GM18909 (cell line): ENCODE data around the gene TANC2.
"Not testable (repeated sequence)": the region's sequence is repeated elsewhere in the genome, so short reads cannot be mapped to it uniquely, and the experiment has no call there.

Experiments used
- ATAC-seq: cut with Tn5 transposase; IDR thresholded peaks from one replicate; pipeline ENCODE4 v1.9.1; 2021; ENCODE audit warnings: mild to moderate bottlenecking; ENCODE audit not compliant: unreplicated experiment, poor library complexity

The TANC2 gene

GRCh38 chr17:62955841-62956352, 10.1 kb upstream of the TANC2 start:
- ATAC-seq = no peak

GRCh38 chr17:62963296-62963695, 2.7 kb upstream of the TANC2 start:
- ATAC-seq = no peak

- no peak for ATAC-seq
Observed at GRCh38 chr17:62964506-62964905, 1.5 kb upstream of the TANC2 start.

- ATAC-seq = no peak
Observed at GRCh38 chr17:62965174-62965685, 805 bp upstream of the TANC2 start.

GRCh38 chr17:62966426-62967204, 580 bp downstream of the TANC2 start:
- ATAC-seq = no peak

GRCh38 chr17:62967205-62967529, 1.1 kb downstream of the TANC2 start:
- ATAC-seq = no peak

GRCh38 chr17:62968445-62968923, 2.4 kb downstream of the TANC2 start:
- ATAC-seq = peak; percentile 76

- ATAC-seq = no peak
Observed at GRCh38 chr17:62970610-62971009, 4.6 kb downstream of the TANC2 start.

GRCh38 chr17:62971853-62972252, 5.8 kb downstream of the TANC2 start:
- no peak for ATAC-seq

- ATAC-seq = no peak
Observed at GRCh38 chr17:62974788-62975187, 8.8 kb downstream of the TANC2 start.

GRCh38 chr17:62975206-62975605, 9.2 kb downstream of the TANC2 start:
- no peak for ATAC-seq

GRCh38 chr17:62976643-62977231, 10.7 kb downstream of the TANC2 start:
- ATAC-seq = not testable (repeated sequence)

- ATAC-seq = no peak
Observed at GRCh38 chr17:62980842-62981241, 14.8 kb downstream of the TANC2 start.

GRCh38 chr17:62981933-62982332, 15.9 kb downstream of the TANC2 start:
- ATAC-seq = no peak

- no peak for ATAC-seq
Observed at GRCh38 chr17:62984801-62985200, 18.8 kb downstream of the TANC2 start.

GRCh38 chr17:62986549-62986948, 20.5 kb downstream of the TANC2 start:
- ATAC-seq = no peak

GRCh38 chr17:62987136-62987535, 21.1 kb downstream of the TANC2 start:
- no peak for ATAC-seq

GRCh38 chr17:62989501-62989900, 23.5 kb downstream of the TANC2 start:
- ATAC-seq = no peak

GRCh38 chr17:62994931-62995330, 28.9 kb downstream of the TANC2 start:
- ATAC-seq = no peak

- ATAC-seq = no peak
Observed at GRCh38 chr17:62995377-62995885, 29.4 kb downstream of the TANC2 start.

GRCh38 chr17:62996221-62996620, 30.2 kb downstream of the TANC2 start:
- ATAC-seq = no peak
